ENCODE data around the gene ADRA2C. TPM values are rescaled to one million over a fixed set of nuclear protein-coding genes. Genes with fewer than 3 reads are reported as not detected.

The ADRA2C gene
- total RNA-seq, 2 experiments from 2014 or later, result not detected

GRCh38 chr4:3741217-3742011 lies 24.8 kb upstream of the ADRA2C start:
- Mint-ChIP-seq H3K4me1 (no peaks in the 10 kb centered on the region), H3K4me3 (no peak overlapping the region), H3K36me3 (no peaks in the 10 kb centered on the region), H3K27ac (no peak overlapping the region), H3K27me3 (peaks cover 21% of the 10 kb centered on the region), H3K9me3 (peaks cover 2% of the 10 kb centered on the region)
- DNase-seq (no peak), ATAC-seq (ENCODE audit: low read depth) (no peak)
- POLR2A ChIA-PET, result no interaction called here

GRCh38 chr4:3742610-3743009 lies 23.6 kb upstream of the ADRA2C start:
- ATAC-seq (ENCODE audit: low read depth), result no peak
- peaks cover 2% of the 10 kb centered on the region for H3K9me3 Mint-ChIP-seq
- H3K4me1 Mint-ChIP-seq, result no peaks in the 10 kb centered on the region
- DNase-seq, result no peak
- no peak overlapping the region for H3K27ac Mint-ChIP-seq
- H3K4me3 Mint-ChIP-seq, result no peak overlapping the region
- H3K36me3 Mint-ChIP-seq, result no peaks in the 10 kb centered on the region
- POLR2A ChIA-PET, result no interaction called here
- peaks cover 28% of the 10 kb centered on the region for H3K27me3 Mint-ChIP-seq

GRCh38 chr4:3744232-3744631 lies 22.0 kb upstream of the ADRA2C start:
- Mint-ChIP-seq H3K36me3 (no peaks in the 10 kb centered on the region), H3K4me1 (no peaks in the 10 kb centered on the region), H3K27me3 (peaks cover 34% of the 10 kb centered on the region), H3K9me3 (peaks cover 2% of the 10 kb centered on the region), H3K4me3 (no peak overlapping the region), H3K27ac (no peak overlapping the region)
- POLR2A ChIA-PET, result no interaction called here
- no peak for DNase-seq
- no peak for ATAC-seq (ENCODE audit: low read depth)

- peaks cover 2% of the 10 kb centered on the region for H3K9me3 Mint-ChIP-seq
- H3K4me3 Mint-ChIP-seq, result no peak overlapping the region
- peaks cover 34% of the 10 kb centered on the region for H3K27me3 Mint-ChIP-seq
- H3K36me3 Mint-ChIP-seq, result no peaks in the 10 kb centered on the region
- no peaks in the 10 kb centered on the region for H3K4me1 Mint-ChIP-seq
- ATAC-seq (ENCODE audit: low read depth) (no peak), DNase-seq (no peak)
- POLR2A ChIA-PET, result no interaction called here
- H3K27ac Mint-ChIP-seq, result no peak overlapping the region
Observed at GRCh38 chr4:3744901-3745300, 21.3 kb upstream of the ADRA2C start.

GRCh38 chr4:3745886-3746656 lies 20.1 kb upstream of the ADRA2C start:
- Mint-ChIP-seq H3K4me3 (no peak overlapping the region), H3K27ac (no peak overlapping the region), H3K27me3 (peaks cover 34% of the 10 kb centered on the region), H3K36me3 (no peaks in the 10 kb centered on the region), H3K9me3 (peaks cover 2% of the 10 kb centered on the region), H3K4me1 (no peaks in the 10 kb centered on the region)
- POLR2A ChIA-PET, result no interaction called here
- no peak for DNase-seq
- no peak for ATAC-seq (ENCODE audit: low read depth)

- ATAC-seq (ENCODE audit: low read depth), result no peak
- peaks cover 34% of the 10 kb centered on the region for H3K27me3 Mint-ChIP-seq
- POLR2A ChIA-PET, result no interaction called here
- no peak for DNase-seq
- H3K36me3 Mint-ChIP-seq, result no peaks in the 10 kb centered on the region
- H3K4me3 Mint-ChIP-seq, result no peak overlapping the region
- H3K27ac Mint-ChIP-seq, result no peak overlapping the region
- peaks cover 2% of the 10 kb centered on the region for H3K9me3 Mint-ChIP-seq
- H3K4me1 Mint-ChIP-seq, result no peaks in the 10 kb centered on the region
Observed at GRCh38 chr4:3746701-3747580, 19.2 kb upstream of the ADRA2C start.

- H3K4me1 Mint-ChIP-seq, result no peaks in the 10 kb centered on the region
- POLR2A ChIA-PET, result no interaction called here
- no peak for DNase-seq
- no peaks in the 10 kb centered on the region for H3K36me3 Mint-ChIP-seq
- no peak overlapping the region for H3K4me3 Mint-ChIP-seq
- H3K27me3 Mint-ChIP-seq, result peaks cover 34% of the 10 kb centered on the region
- H3K9me3 Mint-ChIP-seq, result peaks cover 2% of the 10 kb centered on the region
- ATAC-seq (ENCODE audit: low read depth), result no peak
- no peak overlapping the region for H3K27ac Mint-ChIP-seq
Observed at GRCh38 chr4:3747581-3747904, 18.6 kb upstream of the ADRA2C start.

GRCh38 chr4:3748136-3748898 lies 17.9 kb upstream of the ADRA2C start:
- no peak for ATAC-seq (ENCODE audit: low read depth)
- H3K9me3 Mint-ChIP-seq, result peaks cover 2% of the 10 kb centered on the region
- no peak overlapping the region for H3K27ac Mint-ChIP-seq
- no peak overlapping the region for H3K4me3 Mint-ChIP-seq
- no peaks in the 10 kb centered on the region for H3K36me3 Mint-ChIP-seq
- no peaks in the 10 kb centered on the region for H3K4me1 Mint-ChIP-seq
- DNase-seq, result no peak
- peaks cover 34% of the 10 kb centered on the region for H3K27me3 Mint-ChIP-seq
- POLR2A ChIA-PET, result no interaction called here

GRCh38 chr4:3749081-3749480 lies 17.1 kb upstream of the ADRA2C start:
- DNase-seq (no peak), ATAC-seq (ENCODE audit: low read depth) (no peak)
- POLR2A ChIA-PET, result no interaction called here
- Mint-ChIP-seq H3K4me1 (no peaks in the 10 kb centered on the region), H3K36me3 (no peaks in the 10 kb centered on the region), H3K9me3 (peaks cover 2% of the 10 kb centered on the region), H3K4me3 (no peak overlapping the region), H3K27me3 (peaks cover 27% of the 10 kb centered on the region), H3K27ac (no peak overlapping the region)

GRCh38 chr4:3750334-3750733 lies 15.9 kb upstream of the ADRA2C start:
- Mint-ChIP-seq H3K4me1 (no peaks in the 10 kb centered on the region), H3K4me3 (no peak overlapping the region), H3K27me3 (peaks cover 21% of the 10 kb centered on the region), H3K36me3 (no peaks in the 10 kb centered on the region), H3K27ac (no peak overlapping the region), H3K9me3 (peaks cover 2% of the 10 kb centered on the region)
- no peak for ATAC-seq (ENCODE audit: low read depth)
- POLR2A ChIA-PET, result no interaction called here
- DNase-seq, result no peak

GRCh38 chr4:3752022-3752421 lies 14.2 kb upstream of the ADRA2C start:
- no peak overlapping the region for H3K4me3 Mint-ChIP-seq
- no peak for DNase-seq
- no peak overlapping the region for H3K27ac Mint-ChIP-seq
- H3K27me3 Mint-ChIP-seq, result peaks cover 12% of the 10 kb centered on the region
- no peaks in the 10 kb centered on the region for H3K36me3 Mint-ChIP-seq
- H3K4me1 Mint-ChIP-seq, result no peaks in the 10 kb centered on the region
- ATAC-seq (ENCODE audit: low read depth), result no peak
- no peaks in the 10 kb centered on the region for H3K9me3 Mint-ChIP-seq
- POLR2A ChIA-PET, result no interaction called here

- Mint-ChIP-seq H3K9me3 (no peaks in the 10 kb centered on the region), H3K4me1 (no peaks in the 10 kb centered on the region), H3K4me3 (no peak overlapping the region), H3K27me3 (no peaks in the 10 kb centered on the region), H3K36me3 (no peaks in the 10 kb centered on the region), H3K27ac (no peak overlapping the region)
- no peak for DNase-seq
- no peak for ATAC-seq (ENCODE audit: low read depth)
- POLR2A ChIA-PET, result no interaction called here
Observed at GRCh38 chr4:3753726-3754412, 12.3 kb upstream of the ADRA2C start.
